GM19193 (cell line): ENCODE measurements around the gene CAPN5.

ENCODE experiments used
- POLR2A ChIP-seq: IDR thresholded peaks from 4 replicates; pipeline ENCODE4 v1.6.1; 2011; ENCODE audit not compliant: insufficient read depth, insufficient read length; ENCODE audit errors: extremely low read depth

The CAPN5 gene

GRCh38 chr11:77066229-77067042, at the start of gene CAPN5:
Gene CAPN5 (plus strand): TSS chr11:77066971. CDS start chr11:77084887, 17,916 bp downstream.
- no peak for TF ChIP-seq POLR2A

- no peak for TF ChIP-seq POLR2A
Measured at GRCh38 chr11:77019976-77020595, 46.7 kb upstream of the CAPN5 start.

GRCh38 chr11:77020734-77021133, 46.0 kb upstream of the CAPN5 start:
- no peak for TF ChIP-seq POLR2A

GRCh38 chr11:77024745-77025144, 42.0 kb upstream of the CAPN5 start:
- TF ChIP-seq POLR2A: no peak

GRCh38 chr11:77026221-77026620, 40.5 kb upstream of the CAPN5 start:
- TF ChIP-seq POLR2A: no peak

GRCh38 chr11:77026743-77027142, 40.0 kb upstream of the CAPN5 start:
- no peak for TF ChIP-seq POLR2A

GRCh38 chr11:77027275-77027674, 39.5 kb upstream of the CAPN5 start:
- no peak for TF ChIP-seq POLR2A

- TF ChIP-seq POLR2A: no peak
Measured at GRCh38 chr11:77029829-77030228, 36.9 kb upstream of the CAPN5 start.

- no peak for TF ChIP-seq POLR2A
Measured at GRCh38 chr11:77030834-77031414, 35.8 kb upstream of the CAPN5 start.

- no peak for TF ChIP-seq POLR2A
Measured at GRCh38 chr11:77031599-77031998, 35.2 kb upstream of the CAPN5 start.

GRCh38 chr11:77035039-77035438, 31.7 kb upstream of the CAPN5 start:
- TF ChIP-seq POLR2A: no peak

GRCh38 chr11:77035580-77035979, 31.2 kb upstream of the CAPN5 start:
- TF ChIP-seq POLR2A: no peak

- no peak for TF ChIP-seq POLR2A
Measured at GRCh38 chr11:77036398-77036797, 30.4 kb upstream of the CAPN5 start.

- no peak for TF ChIP-seq POLR2A
Measured at GRCh38 chr11:77037057-77037456, 29.7 kb upstream of the CAPN5 start.

- no peak for TF ChIP-seq POLR2A
Measured at GRCh38 chr11:77038029-77038824, 28.5 kb upstream of the CAPN5 start.
